PC-9 (cell line): Measurements from ENCODE around the gene PDE6B. TPM values are rescaled to one million over a fixed set of nuclear protein-coding genes. Genes with fewer than 3 reads are reported as not detected.
A peak's percentile ranks its signal among the peaks of the same experiment; 100 is the strongest.

Source experiments
- BruUV-seq: library from RNA; stranded (reverse); fragments of 400-500 nt; replicated peaks from 2 replicates; lab custom pipeline; 2021; lab: Mats Ljungman, UMichigan
- CTCF ChIA-PET: fragments of 300-600 bp; sonication (Branson Sonifier 250); formaldehyde crosslinking; loops from one replicate; lab custom pipeline; 2022; ENCODE audit warnings: antibody characterized with exemption; lab: Charles Lee
- POLR2A ChIA-PET: fragments of 300-600 bp; sonication (Branson Sonifier 250); formaldehyde crosslinking; loops from one replicate; lab custom pipeline; 2022; ENCODE audit warnings: antibody characterized with exemption; ENCODE audit not compliant: unreplicated experiment; lab: Charles Lee
- DNase-seq, 2 experiments: peaks; one replicate each; pipeline versions ENCODE4 v3.0.0 to v3.0.0-alpha.2; 2015 to 2022; ENCODE audit warnings: mixed read lengths in 1 of 2
- H2AFZ ChIP-seq: fragments of 200-600 bp; sonication (generic); 2 replicates; pipeline ENCODE4 v1.8.1; 2017; ENCODE audit warnings: antibody characterized with exemption
- H3F3A ChIP-seq: fragments of 200-600 bp; sonication (generic); 2 replicates; pipeline ENCODE4 v1.8.1; 2017; ENCODE audit warnings: antibody characterized with exemption, mild to moderate bottlenecking, low read depth; ENCODE audit not compliant: insufficient read depth
- H3K27ac ChIP-seq: fragments of 200-600 bp; sonication (generic); 2 replicates; pipeline ENCODE4 v1.6.1; 2016; ENCODE audit warnings: mixed run types
- H3K27me3 ChIP-seq: fragments of 200-600 bp; sonication (generic); 2 replicates; pipeline ENCODE4 v1.6.1; 2016; ENCODE audit warnings: low read depth, mixed run types; ENCODE audit not compliant: insufficient read depth
- H3K36me3 ChIP-seq: fragments of 200-600 bp; sonication (generic); 2 replicates; pipeline ENCODE4 v1.6.1; 2016; ENCODE audit warnings: low read depth, mixed run types
- H3K4me1 ChIP-seq: fragments of 200-600 bp; sonication (generic); replicated peaks from 2 replicates; pipeline ENCODE4 v1.6.1; 2016; ENCODE audit warnings: mixed run types; ENCODE audit not compliant: insufficient read depth
- H3K4me2 ChIP-seq: fragments of 200-600 bp; sonication (generic); 2 replicates; pipeline ENCODE4 v1.6.1; 2017; ENCODE audit warnings: mixed run types
- H3K4me3 ChIP-seq: fragments of 200-600 bp; sonication (generic); 2 replicates; pipeline ENCODE4 v1.6.1; 2016; ENCODE audit warnings: mixed run types
- H3K79me2 ChIP-seq: fragments of 200-600 bp; sonication (generic); 2 replicates; pipeline ENCODE4 v1.6.1; 2017; ENCODE audit warnings: low read depth, mixed run types
- H3K9me2 ChIP-seq: fragments of 200-600 bp; sonication (generic); 2 replicates; pipeline ENCODE4 v1.8.1; 2017; ENCODE audit warnings: mild to moderate bottlenecking; ENCODE audit not compliant: insufficient read depth
- H3K9me3 ChIP-seq: fragments of 200-600 bp; sonication (generic); 2 replicates; pipeline ENCODE4 v1.8.1; 2016; ENCODE audit warnings: low read depth; ENCODE audit not compliant: insufficient read depth
- H4K20me1 ChIP-seq: fragments of 200-600 bp; sonication (generic); 2 replicates; pipeline ENCODE4 v1.8.1; 2017; ENCODE audit not compliant: insufficient read depth
- CTCF ChIP-seq: fragments of 200-600 bp; sonication (generic); conservative IDR thresholded peaks from 2 replicates; pipeline ENCODE4 v1.6.1; 2017; ENCODE audit warnings: mixed run types, antibody characterized with exemption, mild to moderate bottlenecking, moderate library complexity
- EZH2 ChIP-seq: fragments of 200-600 bp; sonication (generic); IDR thresholded peaks from 2 replicates; pipeline ENCODE4 v1.8.0; 2017; ENCODE audit warnings: antibody characterized with exemption, low read depth
- intact Hi-C: fragments of 100-400 bp; cut with micrococcal nuclease; formaldehyde crosslinking; loops from one replicate; pipeline ENCODE4 v1.10.0; 2022; ENCODE audit not compliant: unreplicated experiment
- total RNA-seq: library from RNA; stranded (reverse); gene quantifications from 2 replicates; pipeline ENCODE4 v1.2.3, GENCODE V29; 2021

The PDE6B gene
- total RNA-seq, 1 experiment from 2014 or later: 5.9 TPM

GRCh38 chr4:683247-683897 is 58.0 kb downstream of the PDE6B start:
- ChIA-PET CTCF (no interaction called here), POLR2A (no interaction called here)

GRCh38 chr4:683982-684622 is 58.7 kb downstream of the PDE6B start:
- Histone ChIP-seq H3K36me3 (no peaks in the 10 kb centered on the region), H3F3A (peaks cover 10% of the 10 kb centered on the region; the same call in 1 of the 2 replicates), H3K4me1 (peaks cover 19% of the 10 kb centered on the region), H3K4me2 (no peak overlapping the region), H3K79me2 (no peaks in the 10 kb centered on the region), H3K4me3 (no peak overlapping the region), H2AFZ (no peak overlapping the region), H3K27ac (no peak overlapping the region), H3K9me2 (no peaks in the 10 kb centered on the region), H3K9me3 (no peaks in the 10 kb centered on the region), H3K27me3 (no peaks in the 10 kb centered on the region), H4K20me1 (no peaks in the 10 kb centered on the region)
- ChIA-PET CTCF (no interaction called here), POLR2A (interaction anchor here (0.7 kb wide), 1 partner anchor 609 kb away, joined by 3 read pairs; no protein-coding TSS in a partner anchor)
- DNase-seq: peak in 1 of 2 experiments; percentile 39
- intact Hi-C loops: no loop called here
- no TSS peak for BruUV-seq
- TF ChIP-seq EZH2: no peak
- TF ChIP-seq CTCF: peak; percentile 82

More at GRCh38 chr4:683247-683897, 58.0 kb downstream of the PDE6B start:
- Histone ChIP-seq H3K27me3 (no peaks in the 10 kb centered on the region), H3K79me2 (no peaks in the 10 kb centered on the region), H3K4me1 (peaks cover 17% of the 10 kb centered on the region), H3K36me3 (no peaks in the 10 kb centered on the region), H2AFZ (no peak overlapping the region), H3F3A (peaks cover 10% of the 10 kb centered on the region; the same call in 1 of the 2 replicates), H3K9me2 (no peaks in the 10 kb centered on the region), H4K20me1 (no peaks in the 10 kb centered on the region), H3K4me2 (no peak overlapping the region), H3K27ac (no peak overlapping the region), H3K9me3 (no peaks in the 10 kb centered on the region), H3K4me3 (no peak overlapping the region)
- intact Hi-C loops: no loop called here
- TF ChIP-seq EZH2 (no peak), CTCF (no peak)
- DNase-seq: no peak
- no TSS peak for BruUV-seq

- no peaks in the 10 kb centered on the region for H3K9me2 ChIP-seq
- no peak overlapping the region for H2AFZ ChIP-seq
- H3K4me1 ChIP-seq: peaks cover 19% of the 10 kb centered on the region
- no peaks in the 10 kb centered on the region for H3K9me3 ChIP-seq
- H3K36me3 ChIP-seq: no peaks in the 10 kb centered on the region
- BruUV-seq: no TSS peak
- no peak for TF ChIP-seq EZH2
- no peak for TF ChIP-seq CTCF
- no peak for DNase-seq
- ChIA-PET POLR2A (interaction anchor here (0.7 kb wide), 1 partner anchor 608 kb away, joined by 3 read pairs; no protein-coding TSS in a partner anchor), CTCF (no interaction called here)
- intact Hi-C loops: no loop called here
- H3F3A ChIP-seq: peaks cover 11% of the 10 kb centered on the region; the same call in 1 of the 2 replicates
- H3K27ac ChIP-seq: no peak overlapping the region
- H4K20me1 ChIP-seq: no peaks in the 10 kb centered on the region
- no peaks in the 10 kb centered on the region for H3K27me3 ChIP-seq
- no peaks in the 10 kb centered on the region for H3K79me2 ChIP-seq
- H3K4me2 ChIP-seq: no peak overlapping the region
- H3K4me3 ChIP-seq: no peak overlapping the region
Observed at GRCh38 chr4:684623-685327, 59.4 kb downstream of the PDE6B start.
